Measurements from ENCODE around the gene PLET1.

DNA sequence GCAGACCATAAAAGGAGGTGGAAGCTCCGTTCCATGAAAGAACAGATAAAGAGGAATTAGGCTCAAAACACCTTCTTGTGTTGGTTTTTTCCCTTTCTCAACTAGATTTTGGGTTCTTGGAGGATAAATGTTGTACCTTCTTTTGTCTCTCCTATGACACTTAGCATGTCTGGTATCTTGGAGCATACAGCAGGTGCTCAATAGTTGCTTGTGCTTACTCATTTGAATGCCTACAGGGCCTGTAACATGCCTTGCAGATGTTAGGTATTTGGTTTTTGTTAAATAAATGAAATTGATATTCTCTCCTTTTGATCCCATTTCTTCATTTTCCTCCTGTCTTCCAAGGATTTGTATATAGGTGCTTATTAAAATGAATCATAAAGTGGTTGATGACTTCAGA lies 16.4 kb upstream of the PLET1 start:
- TF ChIP-seq, protein P1, sequence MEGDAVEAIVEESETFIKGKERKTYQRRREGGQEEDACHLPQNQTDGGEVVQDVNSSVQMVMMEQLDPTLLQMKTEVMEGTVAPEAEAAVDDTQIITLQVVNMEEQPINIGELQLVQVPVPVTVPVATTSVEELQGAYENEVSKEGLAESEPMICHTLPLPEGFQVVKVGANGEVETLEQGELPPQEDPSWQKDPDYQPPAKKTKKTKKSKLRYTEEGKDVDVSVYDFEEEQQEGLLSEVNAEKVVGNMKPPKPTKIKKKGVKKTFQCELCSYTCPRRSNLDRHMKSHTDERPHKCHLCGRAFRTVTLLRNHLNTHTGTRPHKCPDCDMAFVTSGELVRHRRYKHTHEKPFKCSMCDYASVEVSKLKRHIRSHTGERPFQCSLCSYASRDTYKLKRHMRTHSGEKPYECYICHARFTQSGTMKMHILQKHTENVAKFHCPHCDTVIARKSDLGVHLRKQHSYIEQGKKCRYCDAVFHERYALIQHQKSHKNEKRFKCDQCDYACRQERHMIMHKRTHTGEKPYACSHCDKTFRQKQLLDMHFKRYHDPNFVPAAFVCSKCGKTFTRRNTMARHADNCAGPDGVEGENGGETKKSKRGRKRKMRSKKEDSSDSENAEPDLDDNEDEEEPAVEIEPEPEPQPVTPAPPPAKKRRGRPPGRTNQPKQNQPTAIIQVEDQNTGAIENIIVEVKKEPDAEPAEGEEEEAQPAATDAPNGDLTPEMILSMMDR (IDR thresholded peaks at IDR 0.05; ENCODE audit: control extremely low read depth in 1 of 3, insufficient read depth in 1 of 3, low read depth in 1 of 3, low read length in 3 of 3) = no peak
- TF ChIP-seq ATF2 (IDR thresholded peaks at IDR 0.05; ENCODE audit: low read length) (no peak), RAD21 (IDR thresholded peaks at IDR 0.05 in 1 of 2, conservative IDR thresholded peaks at IDR 0.05 in 1 of 2; ENCODE audit: low read depth in 2 of 2, low read length in 2 of 2) (no peak), BACH1 (IDR thresholded peaks at IDR 0.05; ENCODE audit: low read length) (no peak), TCF12 (IDR thresholded peaks at IDR 0.05; ENCODE audit: low read depth, low read length) (no peak), RBBP5 (IDR thresholded peaks at IDR 0.05; ENCODE audit: borderline replicate concordance, low read depth, low read length) (no peak), SUZ12 (IDR thresholded peaks at IDR 0.05; ENCODE audit: low read length) (no peak), POLR2A (IDR thresholded peaks at IDR 0.05; ENCODE audit: control extremely low read depth in 1 of 2, low read depth in 2 of 2, low read length in 2 of 2) (no peak), CBX8 (IDR thresholded peaks at IDR 0.05; ENCODE audit: borderline replicate concordance, low read depth, low read length) (no peak), EP300 (IDR thresholded peaks at IDR 0.05; ENCODE audit: borderline replicate concordance in 1 of 2, low read depth in 2 of 2, low read length in 2 of 2) (no peak)
